IMR-90 (cell line): Measurements from ENCODE around the gene SLC44A1. TPM values are rescaled to one million over a fixed set of nuclear protein-coding genes. Genes with fewer than 3 reads are reported as not detected.
A peak's percentile ranks its signal among the peaks of the same experiment; 100 is the strongest.

ENCODE experiments used
- ATAC-seq: fragments of 200-7000 bp; cut with Tn5 transposase; 2 replicates; pipeline ENCODE4 v1.9.1; 2020; ENCODE audit warnings: low read depth, mild to moderate bottlenecking, moderate library complexity
- BruUV-seq: library from RNA; stranded (reverse); fragments of 400-500 nt; replicated peaks from 2 replicates; lab custom pipeline; 2021; lab: Mats Ljungman, UMichigan
- CTCF ChIA-PET: fragments of 300-600 bp; formaldehyde crosslinking; extraction: SDS; loops from one replicate; lab custom pipeline; 2021; ENCODE audit warnings: antibody characterized with exemption; lab: Yijun Ruan, JAX
- POLR2A ChIA-PET: fragments of 300-600 bp; sonication (Branson Sonifier 250); formaldehyde crosslinking; loops from one replicate; lab custom pipeline; 2022; ENCODE audit warnings: antibody characterized with exemption; ENCODE audit not compliant: unreplicated experiment; lab: Charles Lee
- DNase-seq: peaks from one replicate; pipeline ENCODE4 v3.0.0; 2013
- H2AFZ ChIP-seq: replicated peaks from 2 replicates; pipeline ENCODE3; 2013; ENCODE audit warnings: low read length, mild to moderate bottlenecking; ENCODE audit not compliant: poor library complexity
- H2AK5ac ChIP-seq: 2 replicates; pipeline ENCODE4 v1.6.1; 2013; ENCODE audit warnings: low read depth, low read length, inconsistent platforms
- H2AK9ac ChIP-seq: replicated peaks from 2 replicates; pipeline ENCODE3; 2013; ENCODE audit warnings: mild to moderate bottlenecking, low read depth, low read length, moderate library complexity; ENCODE audit not compliant: poor library complexity
- H2BK120ac ChIP-seq: 2 replicates; pipeline ENCODE4 v1.6.1; 2013; ENCODE audit warnings: low read depth, low read length, inconsistent platforms
- H2BK15ac ChIP-seq: 3 replicates; pipeline ENCODE4 v1.6.1; 2013; ENCODE audit warnings: low read depth, low read length, inconsistent platforms
- H2BK20ac ChIP-seq: 2 replicates; pipeline ENCODE4 v1.6.1; 2013; ENCODE audit warnings: low read depth, mild to moderate bottlenecking, inconsistent platforms, low read length, moderate library complexity
- H2BK5ac ChIP-seq: 2 replicates; pipeline ENCODE4 v1.6.1; 2013; ENCODE audit warnings: mild to moderate bottlenecking, low read depth, low read length, inconsistent platforms; ENCODE audit not compliant: poor library complexity, severe bottlenecking
- H3K14ac ChIP-seq: replicated peaks from 2 replicates; pipeline ENCODE4 v1.6.1; 2013; ENCODE audit warnings: low read depth, low read length, inconsistent platforms
- H3K18ac ChIP-seq: 2 replicates; pipeline ENCODE4 v1.6.1; 2013; ENCODE audit warnings: low read depth, low read length, control low read depth
- H3K23ac ChIP-seq: 2 replicates; pipeline ENCODE4 v1.6.1; 2013; ENCODE audit warnings: low read depth, low read length, inconsistent platforms
- H3K27ac ChIP-seq: 2 replicates; pipeline ENCODE4 v1.5.1; 2013; ENCODE audit warnings: mild to moderate bottlenecking, control low read depth, low read length; ENCODE audit not compliant: insufficient read depth
- H3K27me3 ChIP-seq: 2 replicates; pipeline ENCODE4 v1.6.1; 2013; ENCODE audit warnings: low read length; ENCODE audit not compliant: control insufficient read depth, insufficient read depth
- H3K36me3 ChIP-seq: 2 replicates; pipeline ENCODE4 v1.6.1; 2013; ENCODE audit warnings: low read length, mixed read lengths; ENCODE audit not compliant: control insufficient read depth, insufficient read depth
- H3K4ac ChIP-seq: 2 replicates; pipeline ENCODE4 v1.6.1; 2013; ENCODE audit warnings: low read depth, low read length, inconsistent platforms
- H3K4me1 ChIP-seq: 2 replicates; pipeline ENCODE4 v1.6.1; 2013; ENCODE audit warnings: low read length, mixed read lengths; ENCODE audit not compliant: control insufficient read depth, insufficient read depth
- H3K4me2 ChIP-seq: 2 replicates; pipeline ENCODE4 v1.6.1; 2013; ENCODE audit warnings: low read depth, mild to moderate bottlenecking, control low read depth, low read length, moderate library complexity
- H3K4me3 ChIP-seq: 2 replicates; pipeline ENCODE4 v1.5.1; 2013; ENCODE audit warnings: low read depth, mild to moderate bottlenecking, control low read depth, low read length, moderate library complexity; ENCODE audit not compliant: insufficient read depth
- H3K56ac ChIP-seq: 2 replicates; pipeline ENCODE4 v1.6.1; 2013; ENCODE audit warnings: low read length, inconsistent platforms; ENCODE audit not compliant: insufficient read depth; ENCODE audit errors: extremely low read depth
- H3K79me1 ChIP-seq, 2 experiments: 2 replicates each; pipeline ENCODE4 v1.6.1; 2013; ENCODE audit warnings: low read length in 2 of 2, inconsistent platforms in 1 of 2, low read depth in 1 of 2
- H3K9ac ChIP-seq: 2 replicates; pipeline ENCODE4 v1.6.1; 2013; ENCODE audit warnings: low read depth, low read length, control low read depth
- H3K9me1 ChIP-seq: 2 replicates; pipeline ENCODE4 v1.6.1; 2013; ENCODE audit warnings: low read length, inconsistent platforms; ENCODE audit not compliant: insufficient read depth
- H3K9me3 ChIP-seq: 2 replicates; pipeline ENCODE4 v1.6.1; 2013; ENCODE audit warnings: low read length; ENCODE audit not compliant: control insufficient read depth, insufficient read depth
- H4K20me1 ChIP-seq: 2 replicates; pipeline ENCODE4 v1.6.1; 2013; ENCODE audit warnings: low read length, inconsistent platforms; ENCODE audit not compliant: insufficient read depth
- H4K5ac ChIP-seq: 2 replicates; pipeline ENCODE4 v1.6.1; 2013; ENCODE audit warnings: mild to moderate bottlenecking, low read depth, low read length, control low read depth
- H4K8ac ChIP-seq, 2 experiments: 2 replicates each; pipeline ENCODE4 v1.6.1; 2013; ENCODE audit warnings: low read depth in 2 of 2, low read length in 2 of 2, control low read depth in 1 of 2, inconsistent platforms in 1 of 2
- H4K91ac ChIP-seq: 2 replicates; pipeline ENCODE4 v1.6.1; 2013; ENCODE audit warnings: low read depth, low read length, inconsistent platforms; ENCODE audit not compliant: insufficient read depth
- CEBPB ChIP-seq: IDR thresholded peaks from 2 replicates; pipeline ENCODE4 v1.6.1; 2012; ENCODE audit warnings: low read depth, low read length, improper control_type of control experiment
- CTCF ChIP-seq: conservative IDR thresholded peaks from 2 replicates; pipeline ENCODE4 v1.5.1; 2012; ENCODE audit warnings: mild to moderate bottlenecking, low read depth, low read length, improper control_type of control experiment
- FOS ChIP-seq: fragments of 150-350 bp; IDR thresholded peaks from 2 replicates; pipeline ENCODE4 v1.6.1; 2016; ENCODE audit warnings: low read depth, low read length
- MXI1 ChIP-seq: IDR thresholded peaks from 2 replicates; pipeline ENCODE4 v1.6.1; 2012; ENCODE audit warnings: low read depth, mild to moderate bottlenecking, low read length, moderate library complexity, borderline replicate concordance
- NFE2L2 ChIP-seq: fragments of 150-350 bp; IDR thresholded peaks from 2 replicates; pipeline ENCODE4 v1.6.1; 2016; ENCODE audit warnings: low read depth, mild to moderate bottlenecking, low read length
- POLR2A ChIP-seq: IDR thresholded peaks from 2 replicates; pipeline ENCODE4 v1.6.1; 2012; ENCODE audit warnings: mild to moderate bottlenecking, low read depth, low read length
- RAD21 ChIP-seq: IDR thresholded peaks from 2 replicates; pipeline ENCODE4 v1.6.1; 2012; ENCODE audit warnings: low read length, improper control_type of control experiment
- RFX5 ChIP-seq: IDR thresholded peaks from 2 replicates; pipeline ENCODE4 v1.8.0; 2012; ENCODE audit warnings: low read depth, mild to moderate bottlenecking, low read length, moderate library complexity
- WGBS, 2 experiments: methylation state at CpG; one replicate each; pipeline versions ENCODE4 v1.1.5 to v1.1.7; 2013; ENCODE audit warnings: missing lambda C conversion rate in 2 of 2; ENCODE audit not compliant: insufficient read length in 1 of 2; ENCODE audit errors: extremely low coverage in 2 of 2; 5-methylcytosine and 5-hydroxymethylcytosine counted together
- dilution Hi-C: fragments of 300-500 bp; cut with HindIII; formaldehyde crosslinking; loops from one replicate; pipeline ENCODE4 v1.14.3; 2018; ENCODE audit warnings: low sequenced_read_pairs; ENCODE audit not compliant: unreplicated experiment
- in situ Hi-C: fragments of 300-500 bp; cut with MboI; formaldehyde crosslinking; loops from 3 replicates; pipeline ENCODE4 v1.14.3; 2019; ENCODE audit warnings: low sequenced_read_pairs, inconsistent platforms, mixed read lengths
- intact Hi-C: fragments of 100-400 bp; cut with micrococcal nuclease; formaldehyde crosslinking; loops from 2 replicates; pipeline ENCODE4 v1.10.0; 2022
- polyA plus RNA-seq, 3 experiments: library from polyadenylated mRNA; depleted of rRNA; stranded (reverse); fragments of >200 nt; gene quantifications; 2 replicates each; pipeline ENCODE4 v1.2.3, GENCODE V29; 2012; ENCODE audit warnings: low replicate concordance in 1 of 3
- total RNA-seq: library from RNA; depleted of rRNA; stranded (reverse); fragments of >200 nt; gene quantifications from 2 replicates; pipeline ENCODE4 v1.2.3, GENCODE V29; 2012

SLC44A1 gene
- total and polyA plus RNA-seq, 2 of the 4 experiments (the other 2 are of a cell fraction) = 5.2 to 21.7 TPM

- no peak for TF ChIP-seq CTCF
These were observed 159.2 kb downstream of the SLC44A1 start (continued) for GRCh38 chr9:105403552-105404248.

- H3K4ac ChIP-seq = no peak overlapping the region
- CTCF ChIA-PET = no interaction called here
- no peaks in the 10 kb centered on the region for H4K20me1 ChIP-seq
- H3K4me1 ChIP-seq = peaks cover 2% of the 10 kb centered on the region; the same call in 1 of the 2 replicates
- in situ Hi-C loops = no loop called here
- no peaks in the 10 kb centered on the region; the same call in 1 of the 2 replicates for H3K9me1 ChIP-seq
- H2AK9ac ChIP-seq = no peak overlapping the region
- ATAC-seq (no peak), DNase-seq (peak; percentile 21)
- intact Hi-C loops = no loop called here
- no peak overlapping the region for H3K14ac ChIP-seq
- H3K9me3 ChIP-seq = 0 out of 2 replicates have a peak, but pooled peaks cover 1% of the 10 kb centered on the region
- H3K27me3 ChIP-seq = no peaks in the 10 kb centered on the region
- H3K79me1 ChIP-seq = no peaks in the 10 kb centered on the region
- dilution Hi-C loops = no loop called here
- no peak overlapping the region for H4K8ac ChIP-seq
- H3K56ac ChIP-seq = no peak overlapping the region
- H3K4me2 ChIP-seq = no peak overlapping the region
- H3K18ac ChIP-seq = no peak overlapping the region
- peak overlapping the region; percentile 0 for H2AFZ ChIP-seq
- H3K36me3 ChIP-seq = no peaks in the 10 kb centered on the region
- H3K4me3 ChIP-seq = no peak overlapping the region
- no peak overlapping the region for H2BK20ac ChIP-seq
- TF ChIP-seq RAD21 (no peak), POLR2A (no peak), RFX5 (no peak), MXI1 (no peak), FOS (no peak), CEBPB (no peak), NFE2L2 (no peak)
- H2AK5ac ChIP-seq = no peak overlapping the region
- H2BK15ac ChIP-seq = no peak overlapping the region
- H3K23ac ChIP-seq = no peak overlapping the region
- H2BK120ac ChIP-seq = no peak overlapping the region
- no CpG with 5 or more reads among the region's 6 CpGs for WGBS, 2 experiments
- POLR2A ChIA-PET = no interaction called here
- H4K5ac ChIP-seq = no peak overlapping the region
- H2BK5ac ChIP-seq = no peak overlapping the region
- H3K9ac ChIP-seq = no peak overlapping the region
- H3K27ac ChIP-seq = no peak overlapping the region
- H4K91ac ChIP-seq = no peak overlapping the region
- no TSS peak for BruUV-seq
These were observed 161.2 kb downstream of the SLC44A1 start for GRCh38 chr9:105405514-105406131.
